K562 (cell line): ENCODE data around the gene JUNB. TPM values are rescaled to one million over a fixed set of nuclear protein-coding genes. Genes with fewer than 3 reads are reported as not detected.

ENCODE experiments used
- ELF4 ChIP-seq: fragments of 450-650 bp; formaldehyde crosslinking; IDR thresholded peaks from 2 replicates; pipeline ENCODE4 v1.4.0; 2022; ENCODE audit warnings: missing genetic modification characterization
- HEY1 ChIP-seq: fragments of 250-450 bp; sonication (Bioruptor Pico); IDR thresholded peaks from 2 replicates; pipeline ENCODE4 v1.5.0; 2020; ENCODE audit warnings: mild to moderate bottlenecking, moderate library complexity, borderline replicate concordance
- MCM2 ChIP-seq: fragments of 450-650 bp; IDR thresholded peaks from 2 replicates; pipeline ENCODE4 v1.6.1; 2017; ENCODE audit warnings: low read depth, mild to moderate bottlenecking
- MEF2A ChIP-seq: IDR thresholded peaks from 2 replicates; pipeline ENCODE4 v1.6.1; 2011; ENCODE audit warnings: low read depth, mild to moderate bottlenecking, low read length, moderate library complexity; ENCODE audit not compliant: control insufficient read depth
- MTF1 ChIP-seq: fragments of 250-450 bp; sonication (Bioruptor Pico); IDR thresholded peaks from 2 replicates; pipeline ENCODE4 v1.9.0; 2021; ENCODE audit warnings: moderate library complexity, mild to moderate bottlenecking, inconsistent platforms, borderline replicate concordance
- PCBP2 ChIP-seq: fragments of 200-400 bp; formaldehyde crosslinking; IDR thresholded peaks from 2 replicates; pipeline ENCODE4 v1.6.1; 2018; ENCODE audit warnings: low read length, low read depth, mild to moderate bottlenecking, moderate library complexity; ENCODE audit not compliant: poor library complexity, severe bottlenecking
- RBFOX2 ChIP-seq: fragments of 200-400 bp; formaldehyde crosslinking; IDR thresholded peaks from 2 replicates; pipeline ENCODE4 v1.6.1; 2017; ENCODE audit warnings: low read depth, mild to moderate bottlenecking, low read length, moderate library complexity
- SIN3A ChIP-seq, 2 experiments: fragments of 150-350 bp in 1 of 2; IDR thresholded peaks; 2 replicates each; pipeline ENCODE4 v1.6.1; 2011 to 2016; ENCODE audit warnings: borderline replicate concordance in 2 of 2, low read depth in 2 of 2, low read length in 2 of 2, mild to moderate bottlenecking in 2 of 2, moderate library complexity in 2 of 2; ENCODE audit not compliant: control insufficient read depth in 1 of 2
- SREBF2 ChIP-seq: sonication (generic); formaldehyde crosslinking; IDR thresholded peaks from 2 replicates; pipeline ENCODE4 v1.4.0; 2020; ENCODE audit warnings: mild to moderate bottlenecking, missing genetic modification reagents
- TBL1XR1 ChIP-seq, 2 experiments: IDR thresholded peaks; 2 replicates each; pipeline ENCODE4 v1.6.1; 2012; ENCODE audit warnings: improper control_type of control experiment in 2 of 2, low read length in 2 of 2, mild to moderate bottlenecking in 1 of 2
- TRIM28 ChIP-seq: fragments of 450-650 bp; IDR thresholded peaks from 2 replicates; pipeline ENCODE4 v1.6.1; 2017
- ZC3H4 ChIP-seq: sonication (generic); formaldehyde crosslinking; IDR thresholded peaks from 2 replicates; pipeline ENCODE4 v1.9.0; 2021; ENCODE audit warnings: missing genetic modification reagents, borderline replicate concordance
- ZNF699 ChIP-seq: fragments of 250-450 bp; sonication (Bioruptor Pico); IDR thresholded peaks from 2 replicates; pipeline ENCODE4 v1.8.0; 2021; ENCODE audit warnings: mild to moderate bottlenecking, moderate library complexity; ENCODE audit not compliant: insufficient replicate concordance
- polyA plus RNA-seq, 8 experiments: library from polyadenylated mRNA; depleted of rRNA in 4 of 8; stranded (reverse) in 5 of 8; unstranded in 3 of 8; fragments of >200 nt; fragmentation: Nextera tagmentation in 2 of 8; fragmentation: Illumina TruSeq in 1 of 8; extraction: Ambion mirVana in 2 of 8; extraction: Trizol in 1 of 8; gene quantifications; 2 replicates each; pipeline versions ENCODE4 v1.2.1 to v1.2.3, GENCODE V29; 2011 to 2014; ENCODE audit warnings: inconsistent platforms in 1 of 8, missing spikeins in 1 of 8
- total RNA-seq, 7 experiments: library from RNA; depleted of rRNA in 6 of 7; stranded (reverse); fragments of >200 nt in 6 of 7; fragmentation: Illumina TruSeq in 2 of 7; extraction: Trizol in 2 of 7; gene quantifications; 2 replicates each; pipeline versions ENCODE4 v1.2.1 to v1.2.3, GENCODE V29; 2011 to 2021; ENCODE audit warnings: low replicate concordance in 1 of 7
- TF ChIP-seq, protein P1 (sequence below): fragments of 250-450 bp; sonication (Bioruptor Pico); IDR thresholded peaks from 2 replicates; pipeline ENCODE4 v1.4.0; 2020; ENCODE audit warnings: mild to moderate bottlenecking, moderate library complexity, borderline replicate concordance
- TF ChIP-seq, protein P2 (sequence below), 3 experiments: fragments of 200-800 bp in 1 of 3; fragments of 250-450 bp in 1 of 3; fragments of 450-650 bp in 1 of 3; sonication (Bioruptor Pico) in 1 of 3; sonication (Bioruptor generic) in 1 of 3; formaldehyde crosslinking in 1 of 3; IDR thresholded peaks; 2 replicates each; pipeline versions ENCODE4 v1.6.1 to v1.8.0; 2016 to 2022; ENCODE audit warnings: mild to moderate bottlenecking in 2 of 3, missing genetic modification characterization in 2 of 3, missing compliant biosample characterization in 1 of 3, moderate library complexity in 1 of 3
- TF ChIP-seq, protein P3 (sequence below), 2 experiments: fragments of 450-650 bp; IDR thresholded peaks; 2 replicates each; pipeline ENCODE4 v1.6.1; 2016
- TF ChIP-seq, protein P4 (sequence below): fragments of 450-650 bp; IDR thresholded peaks from 2 replicates; pipeline ENCODE4 v1.6.1; 2017; ENCODE audit warnings: antibody characterized with exemption

JUNB gene
- total and polyA plus RNA-seq, 9 of the 15 experiments (the other 6 are each of a cell fraction or from before 2014, with no cell fraction given) = 0.23 to 88.1 (median 13.1) TPM

DNA sequence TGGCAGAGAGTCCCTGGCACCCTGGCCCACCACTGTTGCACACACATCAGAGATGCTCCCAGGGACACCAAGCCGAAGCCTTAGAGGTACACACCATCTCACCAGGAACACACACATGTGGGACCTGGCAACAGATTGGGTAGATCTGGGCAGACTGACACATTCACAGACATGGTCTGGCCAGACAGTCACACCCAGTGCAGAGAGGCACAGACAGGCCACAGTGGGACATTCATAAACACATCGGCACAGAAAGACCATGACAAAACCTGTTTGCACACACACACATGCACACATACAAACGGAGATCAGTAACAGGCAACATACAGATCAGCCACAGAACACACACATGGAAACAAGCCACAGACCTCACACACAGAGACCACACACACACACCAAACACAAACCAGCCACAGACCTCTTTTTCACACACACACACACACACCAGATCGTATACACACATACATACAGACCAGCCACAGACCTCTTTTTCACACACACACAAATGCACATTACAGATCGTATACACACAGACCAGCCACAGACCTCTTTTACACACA, 6.3 kb upstream of the JUNB start (continued):
- TF ChIP-seq, protein P1, sequence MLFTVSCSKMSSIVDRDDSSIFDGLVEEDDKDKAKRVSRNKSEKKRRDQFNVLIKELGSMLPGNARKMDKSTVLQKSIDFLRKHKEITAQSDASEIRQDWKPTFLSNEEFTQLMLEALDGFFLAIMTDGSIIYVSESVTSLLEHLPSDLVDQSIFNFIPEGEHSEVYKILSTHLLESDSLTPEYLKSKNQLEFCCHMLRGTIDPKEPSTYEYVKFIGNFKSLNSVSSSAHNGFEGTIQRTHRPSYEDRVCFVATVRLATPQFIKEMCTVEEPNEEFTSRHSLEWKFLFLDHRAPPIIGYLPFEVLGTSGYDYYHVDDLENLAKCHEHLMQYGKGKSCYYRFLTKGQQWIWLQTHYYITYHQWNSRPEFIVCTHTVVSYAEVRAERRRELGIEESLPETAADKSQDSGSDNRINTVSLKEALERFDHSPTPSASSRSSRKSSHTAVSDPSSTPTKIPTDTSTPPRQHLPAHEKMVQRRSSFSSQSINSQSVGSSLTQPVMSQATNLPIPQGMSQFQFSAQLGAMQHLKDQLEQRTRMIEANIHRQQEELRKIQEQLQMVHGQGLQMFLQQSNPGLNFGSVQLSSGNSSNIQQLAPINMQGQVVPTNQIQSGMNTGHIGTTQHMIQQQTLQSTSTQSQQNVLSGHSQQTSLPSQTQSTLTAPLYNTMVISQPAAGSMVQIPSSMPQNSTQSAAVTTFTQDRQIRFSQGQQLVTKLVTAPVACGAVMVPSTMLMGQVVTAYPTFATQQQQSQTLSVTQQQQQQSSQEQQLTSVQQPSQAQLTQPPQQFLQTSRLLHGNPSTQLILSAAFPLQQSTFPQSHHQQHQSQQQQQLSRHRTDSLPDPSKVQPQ = no peak
- TF ChIP-seq PCBP2 = no peak
- no peak for TF ChIP-seq RBFOX2
- TF ChIP-seq, protein P2, sequence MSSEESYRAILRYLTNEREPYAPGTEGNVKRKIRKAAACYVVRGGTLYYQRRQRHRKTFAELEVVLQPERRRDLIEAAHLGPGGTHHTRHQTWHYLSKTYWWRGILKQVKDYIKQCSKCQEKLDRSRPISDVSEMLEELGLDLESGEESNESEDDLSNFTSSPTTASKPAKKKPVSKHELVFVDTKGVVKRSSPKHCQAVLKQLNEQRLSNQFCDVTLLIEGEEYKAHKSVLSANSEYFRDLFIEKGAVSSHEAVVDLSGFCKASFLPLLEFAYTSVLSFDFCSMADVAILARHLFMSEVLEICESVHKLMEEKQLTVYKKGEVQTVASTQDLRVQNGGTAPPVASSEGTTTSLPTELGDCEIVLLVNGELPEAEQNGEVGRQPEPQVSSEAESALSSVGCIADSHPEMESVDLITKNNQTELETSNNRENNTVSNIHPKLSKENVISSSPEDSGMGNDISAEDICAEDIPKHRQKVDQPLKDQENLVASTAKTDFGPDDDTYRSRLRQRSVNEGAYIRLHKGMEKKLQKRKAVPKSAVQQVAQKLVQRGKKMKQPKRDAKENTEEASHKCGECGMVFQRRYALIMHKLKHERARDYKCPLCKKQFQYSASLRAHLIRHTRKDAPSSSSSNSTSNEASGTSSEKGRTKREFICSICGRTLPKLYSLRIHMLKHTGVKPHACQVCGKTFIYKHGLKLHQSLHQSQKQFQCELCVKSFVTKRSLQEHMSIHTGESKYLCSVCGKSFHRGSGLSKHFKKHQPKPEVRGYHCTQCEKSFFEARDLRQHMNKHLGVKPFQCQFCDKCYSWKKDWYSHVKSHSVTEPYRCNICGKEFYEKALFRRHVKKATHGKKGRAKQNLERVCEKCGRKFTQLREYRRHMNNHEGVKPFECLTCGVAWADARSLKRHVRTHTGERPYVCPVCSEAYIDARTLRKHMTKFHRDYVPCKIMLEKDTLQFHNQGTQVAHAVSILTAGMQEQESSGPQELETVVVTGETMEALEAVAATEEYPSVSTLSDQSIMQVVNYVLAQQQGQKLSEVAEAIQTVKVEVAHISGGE (CRISPR knock-in tag; IDR thresholded peaks at IDR 0.05) = no peak; a peak in 1 of 6 replicates
- TF ChIP-seq SREBF2 (CRISPR knock-in tag) = no peak
- no peak for TF ChIP-seq SIN3A (IDR thresholded peaks at IDR 0.05; ENCODE audit: borderline replicate concordance in 2 of 2, control insufficient read depth in 1 of 2, low read depth in 2 of 2, low read length in 2 of 2)
- peak; percentile 43; the same call in 1 of the 2 replicates for TF ChIP-seq ZC3H4
- TF ChIP-seq ELF4 (CRISPR knock-in tag) = peak; percentile 74
- no peak for TF ChIP-seq MCM2
- TF ChIP-seq MTF1 (CRISPR knock-in tag) = no peak
- TF ChIP-seq TRIM28 = no peak
- TF ChIP-seq, protein P3, sequence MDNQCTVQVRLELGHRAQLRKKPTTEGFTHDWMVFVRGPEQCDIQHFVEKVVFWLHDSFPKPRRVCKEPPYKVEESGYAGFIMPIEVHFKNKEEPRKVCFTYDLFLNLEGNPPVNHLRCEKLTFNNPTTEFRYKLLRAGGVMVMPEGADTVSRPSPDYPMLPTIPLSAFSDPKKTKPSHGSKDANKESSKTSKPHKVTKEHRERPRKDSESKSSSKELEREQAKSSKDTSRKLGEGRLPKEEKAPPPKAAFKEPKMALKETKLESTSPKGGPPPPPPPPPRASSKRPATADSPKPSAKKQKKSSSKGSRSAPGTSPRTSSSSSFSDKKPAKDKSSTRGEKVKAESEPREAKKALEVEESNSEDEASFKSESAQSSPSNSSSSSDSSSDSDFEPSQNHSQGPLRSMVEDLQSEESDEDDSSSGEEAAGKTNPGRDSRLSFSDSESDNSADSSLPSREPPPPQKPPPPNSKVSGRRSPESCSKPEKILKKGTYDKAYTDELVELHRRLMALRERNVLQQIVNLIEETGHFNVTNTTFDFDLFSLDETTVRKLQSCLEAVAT (IDR thresholded peaks at IDR 0.05) = peak; percentile 77 to 82; a peak in 3 of 4 replicates
- TF ChIP-seq TBL1XR1 (IDR thresholded peaks at IDR 0.05; ENCODE audit: low read length in 2 of 2) = no peak
- TF ChIP-seq HEY1 = no peak
- no peak for TF ChIP-seq MEF2A
- TF ChIP-seq, protein P4, sequence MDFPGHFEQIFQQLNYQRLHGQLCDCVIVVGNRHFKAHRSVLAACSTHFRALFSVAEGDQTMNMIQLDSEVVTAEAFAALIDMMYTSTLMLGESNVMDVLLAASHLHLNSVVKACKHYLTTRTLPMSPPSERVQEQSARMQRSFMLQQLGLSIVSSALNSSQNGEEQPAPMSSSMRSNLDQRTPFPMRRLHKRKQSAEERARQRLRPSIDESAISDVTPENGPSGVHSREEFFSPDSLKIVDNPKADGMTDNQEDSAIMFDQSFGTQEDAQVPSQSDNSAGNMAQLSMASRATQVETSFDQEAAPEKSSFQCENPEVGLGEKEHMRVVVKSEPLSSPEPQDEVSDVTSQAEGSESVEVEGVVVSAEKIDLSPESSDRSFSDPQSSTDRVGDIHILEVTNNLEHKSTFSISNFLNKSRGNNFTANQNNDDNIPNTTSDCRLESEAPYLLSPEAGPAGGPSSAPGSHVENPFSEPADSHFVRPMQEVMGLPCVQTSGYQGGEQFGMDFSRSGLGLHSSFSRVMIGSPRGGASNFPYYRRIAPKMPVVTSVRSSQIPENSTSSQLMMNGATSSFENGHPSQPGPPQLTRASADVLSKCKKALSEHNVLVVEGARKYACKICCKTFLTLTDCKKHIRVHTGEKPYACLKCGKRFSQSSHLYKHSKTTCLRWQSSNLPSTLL = no peak; the same call in 1 of the 2 replicates
- no peak for TF ChIP-seq ZNF699
